ENCODE data around the gene SDE2. TPM values are rescaled to one million over a fixed set of nuclear protein-coding genes. Genes with fewer than 3 reads are reported as not detected.

Gene SDE2
- total and polyA plus RNA-seq, 10 of the 15 experiments (the other 5 are each of a cell fraction or from before 2014, with no cell fraction given) = 2.7 to 19.4 (median 12.6) TPM

GRCh38 chr1:225995919-225996864 lies 3.0 kb downstream of the SDE2 start:
- ChIA-PET CTCF (interaction anchor here (1.0 to 8.6 kb wide), 11 partner anchors 10 to 521 kb away, joined by 3 to 86 read pairs (median 6); partner anchors contain the start of gene H3-3A), POLR2A (interaction anchor here (0.6 to 2.6 kb wide), 6 partner anchors 31 to 556 kb away, joined by 3 to 23 read pairs (median 4); partner anchors contain the start of gene H3-3A), RAD21 (ENCODE audit: unreplicated experiment) (interaction anchor here (1.0 to 3.0 kb wide), 9 partner anchors 9 to 129 kb away, joined by 3 to 16 read pairs (median 8); partner anchors contain the start of gene H3-3A), SMC1A (ENCODE audit: uncharacterized antibody, unreplicated experiment) (interaction anchor here (1.0 to 5.9 kb wide), 13 partner anchors 10 to 571 kb away, joined by 3 to 35 read pairs (median 4); partner anchors contain the start of gene H3-3A)
- peak overlapping the region; percentile 96 for H3K4me3 ChIP-seq
- H3K9me3 ChIP-seq (replicated peaks; ENCODE audit: control insufficient read depth, insufficient read depth, low read length) = no peaks in the 10 kb centered on the region
- no peaks in the 10 kb centered on the region for H3K27me3 ChIP-seq (replicated peaks in 1 of 2; ENCODE audit: control insufficient read depth in 2 of 2, insufficient read depth in 2 of 2, low read length in 1 of 2)
- no peak overlapping the region for H2AFZ ChIP-seq (ENCODE audit: control insufficient read depth, low read depth, low read length)
- H3K4me1 ChIP-seq (ENCODE audit: control insufficient read depth, insufficient read depth, low read length) = peaks cover 24% of the 10 kb centered on the region
- intact Hi-C loops (cut with micrococcal nuclease; ENCODE audit: unreplicated experiment) = loop anchor here (5.0 to 10.0 kb wide), 2 partner anchors 126 to 1261 kb away; no protein-coding TSS in a partner anchor
- DNase-seq (ENCODE audit: low read depth, low spot score) = no peak
- no peak for FAIRE-seq
- H3K79me2 ChIP-seq (ENCODE audit: control insufficient read depth, insufficient read depth, low read length) = peaks cover 56% of the 10 kb centered on the region
- no TSS peak for BruUV-seq (replicated peaks)
- TF ChIP-seq, protein P1, sequence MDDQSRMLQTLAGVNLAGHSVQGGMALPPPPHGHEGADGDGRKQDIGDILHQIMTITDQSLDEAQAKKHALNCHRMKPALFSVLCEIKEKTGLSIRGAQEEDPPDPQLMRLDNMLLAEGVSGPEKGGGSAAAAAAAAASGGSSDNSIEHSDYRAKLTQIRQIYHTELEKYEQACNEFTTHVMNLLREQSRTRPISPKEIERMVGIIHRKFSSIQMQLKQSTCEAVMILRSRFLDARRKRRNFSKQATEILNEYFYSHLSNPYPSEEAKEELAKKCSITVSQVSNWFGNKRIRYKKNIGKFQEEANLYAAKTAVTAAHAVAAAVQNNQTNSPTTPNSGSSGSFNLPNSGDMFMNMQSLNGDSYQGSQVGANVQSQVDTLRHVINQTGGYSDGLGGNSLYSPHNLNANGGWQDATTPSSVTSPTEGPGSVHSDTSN (IDR thresholded peaks at IDR 0.05; ENCODE audit: insufficient replicate concordance, low read depth, low read length) = no peak
- TF ChIP-seq, protein P2, sequence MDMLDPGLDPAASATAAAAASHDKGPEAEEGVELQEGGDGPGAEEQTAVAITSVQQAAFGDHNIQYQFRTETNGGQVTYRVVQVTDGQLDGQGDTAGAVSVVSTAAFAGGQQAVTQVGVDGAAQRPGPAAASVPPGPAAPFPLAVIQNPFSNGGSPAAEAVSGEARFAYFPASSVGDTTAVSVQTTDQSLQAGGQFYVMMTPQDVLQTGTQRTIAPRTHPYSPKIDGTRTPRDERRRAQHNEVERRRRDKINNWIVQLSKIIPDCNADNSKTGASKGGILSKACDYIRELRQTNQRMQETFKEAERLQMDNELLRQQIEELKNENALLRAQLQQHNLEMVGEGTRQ (IDR thresholded peaks at IDR 0.05; ENCODE audit: borderline replicate concordance, low read depth, low read length) = no peak
- TF ChIP-seq SUZ12 (IDR thresholded peaks at IDR 0.05; ENCODE audit: unreplicated experiment) (no peak), EGR1 (IDR thresholded peaks at IDR 0.05; ENCODE audit: borderline replicate concordance in 1 of 2, low read depth in 2 of 2, low read length in 2 of 2) (no peak), NR2C1 (IDR thresholded peaks at IDR 0.05) (no peak), ZSCAN29 (IDR thresholded peaks at IDR 0.05) (no peak), BRCA1 (IDR thresholded peaks at IDR 0.05; ENCODE audit: low read depth, low read length) (no peak), SRF (IDR thresholded peaks at IDR 0.05; ENCODE audit: low read depth in 2 of 2, low read length in 2 of 2) (no peak), PAX5 (IDR thresholded peaks at IDR 0.05; ENCODE audit: borderline replicate concordance, low read depth, low read length) (no peak), CHD2 (IDR thresholded peaks at IDR 0.05; ENCODE audit: borderline replicate concordance, low read depth, low read length) (no peak), BMI1 (IDR thresholded peaks at IDR 0.05; ENCODE audit: borderline replicate concordance) (no peak), PAX8 (IDR thresholded peaks at IDR 0.05) (no peak), IKZF1 (conservative IDR thresholded peaks at IDR 0.05) (no peak), SUPT20H (IDR thresholded peaks at IDR 0.05; ENCODE audit: borderline replicate concordance, control insufficient read depth, low read depth, low read length) (no peak), YBX1 (IDR thresholded peaks at IDR 0.05) (no peak), POLR2AphosphoS2 (IDR thresholded peaks at IDR 0.05; ENCODE audit: low read depth, low read length) (no peak), SMAD1 (IDR thresholded peaks at IDR 0.05; ENCODE audit: low read depth, partially characterized antibody) (no peak)
- TF ChIP-seq, protein P3, sequence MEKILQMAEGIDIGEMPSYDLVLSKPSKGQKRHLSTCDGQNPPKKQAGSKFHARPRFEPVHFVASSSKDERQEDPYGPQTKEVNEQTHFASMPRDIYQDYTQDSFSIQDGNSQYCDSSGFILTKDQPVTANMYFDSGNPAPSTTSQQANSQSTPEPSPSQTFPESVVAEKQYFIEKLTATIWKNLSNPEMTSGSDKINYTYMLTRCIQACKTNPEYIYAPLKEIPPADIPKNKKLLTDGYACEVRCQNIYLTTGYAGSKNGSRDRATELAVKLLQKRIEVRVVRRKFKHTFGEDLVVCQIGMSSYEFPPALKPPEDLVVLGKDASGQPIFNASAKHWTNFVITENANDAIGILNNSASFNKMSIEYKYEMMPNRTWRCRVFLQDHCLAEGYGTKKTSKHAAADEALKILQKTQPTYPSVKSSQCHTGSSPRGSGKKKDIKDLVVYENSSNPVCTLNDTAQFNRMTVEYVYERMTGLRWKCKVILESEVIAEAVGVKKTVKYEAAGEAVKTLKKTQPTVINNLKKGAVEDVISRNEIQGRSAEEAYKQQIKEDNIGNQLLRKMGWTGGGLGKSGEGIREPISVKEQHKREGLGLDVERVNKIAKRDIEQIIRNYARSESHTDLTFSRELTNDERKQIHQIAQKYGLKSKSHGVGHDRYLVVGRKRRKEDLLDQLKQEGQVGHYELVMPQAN (conservative IDR thresholded peaks at IDR 0.05) = no peak
- WGBS (ENCODE audit: insufficient coverage, insufficient replicate concordance, low lambda C conversion rate, missing lambda C conversion rate) = 33% methylated on average over 4 of the region's 4 CpGs
- peak overlapping the region; percentile 81 for H3K27ac ChIP-seq (ENCODE audit: control insufficient read depth, insufficient read depth)
- H3K36me3 ChIP-seq (ENCODE audit: control insufficient read depth in 2 of 2, insufficient read depth in 2 of 2, low read length in 1 of 2) = peaks cover 2 to 26% of the 10 kb centered on the region in 2 experiments
- no peaks in the 10 kb centered on the region; the same call in 1 of the 2 replicates for H4K20me1 ChIP-seq (ENCODE audit: control insufficient read depth, insufficient read depth)
- no peak overlapping the region; the same call in 1 of the 2 replicates for H3K9ac ChIP-seq (ENCODE audit: control insufficient read depth, insufficient read depth, low read length)
- ATAC-seq = no peak
- in situ Hi-C loops (cut with MboI) = no loop called here
- peak overlapping the region; percentile 72 for H3K4me2 ChIP-seq (ENCODE audit: control insufficient read depth, insufficient read depth)
